Neural progenitor cell (in vitro differentiated cells): ENCODE measurements around the gene AOC3. TPM values are rescaled to one million over a fixed set of nuclear protein-coding genes. Genes with fewer than 3 reads are reported as not detected.
"Not testable (repeated sequence)": the region's sequence is repeated elsewhere in the genome, so short reads cannot be mapped to it uniquely, and the experiment has no call there.

ENCODE experiments used
- DNase-seq: peaks from one replicate; pipeline ENCODE4 v3.0.0-alpha.2; 2016; ENCODE audit warnings: low spot score
- H2AFZ ChIP-seq: fragments of 200-600 bp; sonication (generic); replicated peaks from 2 replicates; pipeline ENCODE4 v1.6.1; 2016; ENCODE audit warnings: antibody characterized with exemption
- H3F3A ChIP-seq: fragments of 200-600 bp; sonication (generic); 2 replicates; pipeline ENCODE4 v1.6.1; 2016; ENCODE audit warnings: antibody characterized with exemption, low read depth
- H3K27ac ChIP-seq: fragments of 200-600 bp; sonication (generic); 2 replicates; pipeline ENCODE4 v1.5.1; 2016; ENCODE audit warnings: mild to moderate bottlenecking
- H3K27me3 ChIP-seq: fragments of 200-600 bp; sonication (generic); 2 replicates; pipeline ENCODE4 v1.6.1; 2016; ENCODE audit warnings: mild to moderate bottlenecking, moderate library complexity
- H3K36me3 ChIP-seq: fragments of 200-600 bp; sonication (generic); 2 replicates; pipeline ENCODE4 v1.5.1; 2016
- H3K4me1 ChIP-seq: fragments of 200-600 bp; sonication (generic); 2 replicates; pipeline ENCODE4 v1.6.1; 2016; ENCODE audit warnings: mixed run types
- H3K4me2 ChIP-seq: fragments of 200-600 bp; sonication (generic); 2 replicates; pipeline ENCODE4 v1.6.1; 2016
- H3K4me3 ChIP-seq: fragments of 200-600 bp; sonication (generic); 2 replicates; pipeline ENCODE4 v1.5.1; 2016
- H3K79me2 ChIP-seq: fragments of 200-600 bp; sonication (generic); 2 replicates; pipeline ENCODE4 v1.6.1; 2016; ENCODE audit warnings: low read depth
- H3K9ac ChIP-seq: fragments of 200-600 bp; sonication (generic); 2 replicates; pipeline ENCODE4 v1.6.1; 2016
- H3K9me3 ChIP-seq: fragments of 200-600 bp; sonication (generic); 2 replicates; pipeline ENCODE4 v1.5.1; 2016; ENCODE audit warnings: low read depth
- H4K20me1 ChIP-seq: fragments of 200-600 bp; sonication (generic); 2 replicates; pipeline ENCODE4 v1.6.1; 2016; ENCODE audit warnings: low read depth
- H3K27ac Mint-ChIP-seq: 3 replicates; pipeline ENCODE4 v1.8.0; 2021; ENCODE audit warnings: mixed read lengths
- H3K27me3 Mint-ChIP-seq: 2 replicates; pipeline ENCODE4 v1.8.0; 2022; ENCODE audit warnings: low read depth, mild to moderate bottlenecking, inconsistent platforms, moderate library complexity, mixed read lengths; ENCODE audit not compliant: insufficient read depth
- H3K36me3 Mint-ChIP-seq: 3 replicates; pipeline ENCODE4 v1.8.0; 2021; ENCODE audit warnings: mixed read lengths
- H3K4me1 Mint-ChIP-seq: 3 replicates; pipeline ENCODE4 v1.8.0; 2021; ENCODE audit warnings: mixed read lengths
- H3K4me3 Mint-ChIP-seq: 3 replicates; pipeline ENCODE4 v1.8.0; 2021; ENCODE audit warnings: mild to moderate bottlenecking, moderate library complexity, mixed read lengths
- H3K9me3 Mint-ChIP-seq: 3 replicates; pipeline ENCODE4 v1.8.0; 2020; ENCODE audit warnings: mixed read lengths
- CTCF ChIP-seq: fragments of 200-600 bp; sonication (generic); IDR thresholded peaks from 2 replicates; pipeline ENCODE4 v1.5.1; 2017; ENCODE audit warnings: antibody characterized with exemption, mild to moderate bottlenecking
- EZH2 ChIP-seq: fragments of 200-600 bp; sonication (generic); IDR thresholded peaks from 2 replicates; pipeline ENCODE4 v1.6.1; 2017; ENCODE audit warnings: antibody characterized with exemption, mild to moderate bottlenecking, moderate library complexity
- EZH2phosphoT487 ChIP-seq: fragments of 200-600 bp; sonication (generic); IDR thresholded peaks from 2 replicates; pipeline ENCODE4 v1.6.1; 2017; ENCODE audit warnings: antibody characterized with exemption
- total RNA-seq: library from RNA; depleted of rRNA; stranded (reverse); fragments of >200 nt; gene quantifications from 2 replicates; pipeline ENCODE4 v1.2.3, GENCODE V29; 2015; ENCODE audit warnings: low replicate concordance

The AOC3 gene
- total RNA-seq, 1 donor from 2014 or later: not detected

GRCh38 chr17:42878924-42879595, 28.1 kb downstream of the AOC3 start:
- H3K9me3 Mint-ChIP-seq: no peaks in the 10 kb centered on the region
- H4K20me1 ChIP-seq: no peaks in the 10 kb centered on the region
- H2AFZ ChIP-seq: no peak overlapping the region
- no peak overlapping the region for H3K4me2 ChIP-seq
- no peak overlapping the region for H3K27ac Mint-ChIP-seq
- no peaks in the 10 kb centered on the region for H3K79me2 ChIP-seq
- H3K27me3 ChIP-seq: peaks cover 24% of the 10 kb centered on the region
- DNase-seq: no peak
- H3K4me1 ChIP-seq: no peaks in the 10 kb centered on the region
- H3F3A ChIP-seq: no peaks in the 10 kb centered on the region
- H3K4me1 Mint-ChIP-seq: peaks cover 8% of the 10 kb centered on the region
- no peaks in the 10 kb centered on the region for H3K9me3 ChIP-seq
- TF ChIP-seq EZH2phosphoT487: no peak
- no peak for TF ChIP-seq EZH2
- TF ChIP-seq CTCF: no peak
- no peak overlapping the region for H3K4me3 ChIP-seq
- H3K27me3 Mint-ChIP-seq: peaks cover 9% of the 10 kb centered on the region
- no peak overlapping the region for H3K27ac ChIP-seq
- no peak overlapping the region for H3K9ac ChIP-seq
- H3K36me3 ChIP-seq: no peaks in the 10 kb centered on the region
- H3K36me3 Mint-ChIP-seq: no peaks in the 10 kb centered on the region
- no peak overlapping the region for H3K4me3 Mint-ChIP-seq

- H3K27me3 Mint-ChIP-seq: peaks cover 9% of the 10 kb centered on the region
- no peak for TF ChIP-seq EZH2
- TF ChIP-seq EZH2phosphoT487: no peak
- no peak for TF ChIP-seq CTCF
- no peaks in the 10 kb centered on the region for H3K9me3 Mint-ChIP-seq
- no peak overlapping the region for H3K27ac Mint-ChIP-seq
- no peak for DNase-seq
- H3K4me2 ChIP-seq: no peak overlapping the region
- H3K9ac ChIP-seq: no peak overlapping the region
- H3K36me3 Mint-ChIP-seq: no peaks in the 10 kb centered on the region
- no peak overlapping the region for H3K27ac ChIP-seq
- H3K4me3 Mint-ChIP-seq: no peak overlapping the region
- no peaks in the 10 kb centered on the region for H3K36me3 ChIP-seq
- peaks cover 8% of the 10 kb centered on the region for H3K4me1 Mint-ChIP-seq
- no peaks in the 10 kb centered on the region for H3K79me2 ChIP-seq
- H3K9me3 ChIP-seq: no peaks in the 10 kb centered on the region
- H3K27me3 ChIP-seq: peaks cover 24% of the 10 kb centered on the region
- no peaks in the 10 kb centered on the region for H3K4me1 ChIP-seq
- H3K4me3 ChIP-seq: no peak overlapping the region
- no peaks in the 10 kb centered on the region for H3F3A ChIP-seq
- H2AFZ ChIP-seq: no peak overlapping the region
- no peaks in the 10 kb centered on the region for H4K20me1 ChIP-seq
Measured at GRCh38 chr17:42879596-42879985, 28.6 kb downstream of the AOC3 start.

- H3K9me3 ChIP-seq: no peaks in the 10 kb centered on the region
- TF ChIP-seq EZH2phosphoT487: no peak
- TF ChIP-seq EZH2: no peak
- TF ChIP-seq CTCF: no peak
- H3K79me2 ChIP-seq: no peaks in the 10 kb centered on the region
- H3K36me3 ChIP-seq: no peaks in the 10 kb centered on the region
- H3K9ac ChIP-seq: no peak overlapping the region
- peaks cover 11% of the 10 kb centered on the region for H3K27me3 Mint-ChIP-seq
- H3K36me3 Mint-ChIP-seq: no peaks in the 10 kb centered on the region
- H3F3A ChIP-seq: no peaks in the 10 kb centered on the region
- H3K4me3 ChIP-seq: no peak overlapping the region
- no peaks in the 10 kb centered on the region for H4K20me1 ChIP-seq
- no peak overlapping the region for H3K4me2 ChIP-seq
- no peak overlapping the region for H3K27ac ChIP-seq
- DNase-seq: no peak
- peaks cover 24% of the 10 kb centered on the region for H3K27me3 ChIP-seq
- no peak overlapping the region for H2AFZ ChIP-seq
- H3K4me3 Mint-ChIP-seq: no peak overlapping the region
- H3K4me1 Mint-ChIP-seq: peaks cover 8% of the 10 kb centered on the region
- H3K4me1 ChIP-seq: no peaks in the 10 kb centered on the region
- H3K9me3 Mint-ChIP-seq: no peaks in the 10 kb centered on the region
- H3K27ac Mint-ChIP-seq: no peak overlapping the region
Measured at GRCh38 chr17:42880776-42881310, 29.8 kb downstream of the AOC3 start.

- H3K4me3 ChIP-seq, H4K20me1 ChIP-seq, H3K36me3 Mint-ChIP-seq, H3K4me2 ChIP-seq, H3F3A ChIP-seq, H3K27me3 Mint-ChIP-seq, H3K9me3 ChIP-seq, H3K4me1 Mint-ChIP-seq, H3K79me2 ChIP-seq, H3K4me1 ChIP-seq, H3K27ac Mint-ChIP-seq, H3K4me3 Mint-ChIP-seq, H3K9ac ChIP-seq, H3K27ac ChIP-seq, DNase-seq, H2AFZ ChIP-seq, H3K9me3 Mint-ChIP-seq, H3K36me3 ChIP-seq: not testable (repeated sequence)
- H3K27me3 ChIP-seq: peaks cover 22% of the 10 kb centered on the region
Measured at GRCh38 chr17:42881706-42882105, 30.7 kb downstream of the AOC3 start.
